B cell (primary cell): ENCODE data around the gene IL19. TPM values are rescaled to one million over a fixed set of nuclear protein-coding genes. Genes with fewer than 3 reads are reported as not detected.

Source experiments
- ATAC-seq: fragments of 200-7000 bp; cut with Tn5 transposase; one replicate; pipeline ENCODE4 v1.10.0; 2021; ENCODE audit warnings: low read depth, mild to moderate bottlenecking, moderate number of reproducible peaks, moderate library complexity
- CTCF ChIA-PET: fragments of 350-600 bp; sonication (Branson Sonifier 250); formaldehyde crosslinking; loops from one replicate; lab custom pipeline; 2021; ENCODE audit warnings: antibody characterized with exemption, inconsistent platforms; lab: Charles Lee
- POLR2A ChIA-PET: fragments of 350-600 bp; sonication (Branson Sonifier 250); formaldehyde crosslinking; loops from one replicate; lab custom pipeline; 2021; ENCODE audit warnings: antibody characterized with exemption; lab: Charles Lee
- DNase-seq: peaks from one replicate; pipeline ENCODE4 v3.0.0; 2013
- H2AFZ ChIP-seq: 2 replicates; pipeline ENCODE4 v1.6.1; 2012; ENCODE audit warnings: mild to moderate bottlenecking, low read depth, low read length; ENCODE audit not compliant: insufficient read depth, poor library complexity, severe bottlenecking
- H3K27ac ChIP-seq, 2 donors: 1 replicate in 1 of 2; 2 replicates in 1 of 2; pipeline ENCODE4 v1.5.1; 2012 to 2013; ENCODE audit warnings: low read length in 2 of 2, mild to moderate bottlenecking in 2 of 2, moderate library complexity in 1 of 2
- H3K27me3 ChIP-seq, 4 experiments: fragments of 200-600 bp in 1 of 4; sonication (generic) in 1 of 4; replicated peaks in 1 of 4; 1 replicate in 2 of 4; 2 replicates in 2 of 4; pipeline versions ENCODE4 v1.6.1 to v1.7.0; 2013 to 2016; ENCODE audit warnings: low read length in 3 of 4, mild to moderate bottlenecking in 2 of 4, mixed read lengths in 1 of 4, moderate library complexity in 1 of 4; ENCODE audit not compliant: insufficient read depth in 4 of 4, control insufficient read depth in 3 of 4; ENCODE audit errors: control extremely low read depth in 1 of 4
- H3K36me3 ChIP-seq, 2 experiments: replicated peaks in 1 of 2; 1 replicate in 1 of 2; 2 replicates in 1 of 2; pipeline versions ENCODE4 v1.6.1 to v1.7.1; 2013; ENCODE audit warnings: low read length in 1 of 2; ENCODE audit not compliant: insufficient read depth in 2 of 2, control insufficient read depth in 1 of 2; ENCODE audit errors: control extremely low read depth in 1 of 2, extremely low read depth in 1 of 2
- H3K4me1 ChIP-seq, 2 donors: fragments of 200-600 bp in 1 of 2; sonication (generic) in 1 of 2; 1 replicate in 1 of 2; 2 replicates in 1 of 2; pipeline versions ENCODE4 v1.5.1 to v1.6.1; 2013 to 2017; ENCODE audit warnings: low read length in 2 of 2; ENCODE audit not compliant: control insufficient read depth in 2 of 2, insufficient read depth in 2 of 2
- H3K4me2 ChIP-seq: replicated peaks from 2 replicates; pipeline ENCODE3; 2012; ENCODE audit warnings: mild to moderate bottlenecking, low read depth, low read length; ENCODE audit not compliant: poor library complexity, severe bottlenecking
- H3K4me3 ChIP-seq, 5 experiments: fragments of 200-600 bp in 1 of 5; sonication (generic) in 1 of 5; 1 replicate in 3 of 5; 2 replicates in 2 of 5; pipeline versions ENCODE4 v1.5.1 to v1.7.0; 2011 to 2016; ENCODE audit warnings: low read length in 4 of 5, mild to moderate bottlenecking in 4 of 5, low read depth in 2 of 5, control low read depth in 1 of 5, moderate library complexity in 1 of 5; ENCODE audit not compliant: insufficient read depth in 1 of 5; ENCODE audit errors: control extremely low read depth in 1 of 5, extremely low read depth in 1 of 5
- H3K79me2 ChIP-seq: fragments of 200-600 bp; sonication (generic); one replicate; pipeline ENCODE4 v1.6.0; 2016; ENCODE audit warnings: low read length; ENCODE audit not compliant: control insufficient read depth, insufficient read depth
- H3K9ac ChIP-seq: fragments of 200-600 bp; sonication (generic); 2 replicates; pipeline ENCODE4 v1.6.1; 2017; ENCODE audit warnings: mild to moderate bottlenecking, low read length, moderate library complexity
- H3K9me3 ChIP-seq, 3 donors: one replicate each; pipeline versions ENCODE4 v1.6.1 to v1.7.1; 2013; ENCODE audit warnings: low read length in 2 of 3; ENCODE audit not compliant: control insufficient read depth in 2 of 3, insufficient read depth in 1 of 3; ENCODE audit errors: control extremely low read depth in 1 of 3
- H4K20me1 ChIP-seq: 2 replicates; pipeline ENCODE4 v1.6.0; 2012; ENCODE audit warnings: mild to moderate bottlenecking, low read length; ENCODE audit not compliant: insufficient read depth, control insufficient read depth, poor library complexity, severe bottlenecking
- H3K27ac Mint-ChIP-seq: one replicate; pipeline ENCODE4 v1.8.0; 2021; ENCODE audit warnings: mixed read lengths
- H3K27me3 Mint-ChIP-seq: one replicate; pipeline ENCODE4 v1.8.0; 2021; ENCODE audit warnings: mixed read lengths
- H3K4me1 Mint-ChIP-seq: one replicate; pipeline ENCODE4 v1.8.0; 2021; ENCODE audit warnings: mixed read lengths
- H3K4me3 Mint-ChIP-seq: one replicate; pipeline ENCODE4 v1.8.0; 2021; ENCODE audit warnings: mixed read lengths
- H3K9me3 Mint-ChIP-seq: one replicate; pipeline ENCODE4 v1.8.0; 2022; ENCODE audit warnings: mixed read lengths; ENCODE audit not compliant: insufficient read depth
- CTCF ChIP-seq: fragments of 200-600 bp; IDR thresholded peaks from one replicate; pipeline ENCODE4 v1.8.0; 2022; ENCODE audit warnings: antibody characterized with exemption, mild to moderate bottlenecking
- EZH2 ChIP-seq: IDR thresholded peaks from 2 replicates; pipeline ENCODE4 v1.6.1; 2012; ENCODE audit warnings: borderline replicate concordance, low read depth, mild to moderate bottlenecking, moderate library complexity, low read length; ENCODE audit not compliant: insufficient read depth, poor library complexity, severe bottlenecking
- WGBS: methylation state at CpG from one replicate; pipeline ENCODE4 v1.1.5; 2013; ENCODE audit warnings: missing lambda C conversion rate; ENCODE audit not compliant: insufficient coverage; 5-methylcytosine and 5-hydroxymethylcytosine counted together
- intact Hi-C: fragments of 100-400 bp; cut with micrococcal nuclease; formaldehyde crosslinking; loops from one replicate; pipeline ENCODE4 v1.10.0; 2022
- polyA plus RNA-seq: library from polyadenylated mRNA; depleted of rRNA; stranded (reverse); fragments of >200 nt; gene quantifications from 2 replicates; pipeline ENCODE4 v1.2.3, GENCODE V29; 2012
- total RNA-seq, 2 donors: library from RNA; stranded (reverse); fragments of 120-200 nt in 1 of 2; gene quantifications; 1 replicate in 1 of 2; 2 replicates in 1 of 2; pipeline versions ENCODE4 v1.2.3 to v1.2.4, GENCODE V29; 2013 to 2022

The IL19 gene
- total and polyA plus RNA-seq, 2 donors (not counting 1 experiment from before 2014, with no cell fraction given) = 0.27 TPM; not detected in 1

- H3K79me2 ChIP-seq = no peaks in the 10 kb centered on the region
- H3K4me2 ChIP-seq = peak overlapping the region; percentile 46
- no peaks in the 10 kb centered on the region for H4K20me1 ChIP-seq
- intact Hi-C loops = loop anchor here (2.0 kb wide), 1 partner anchor 14 kb away; the partner anchor contains the start of gene IL19
- no peak overlapping the region for H3K4me3 ChIP-seq
- H3K4me1 ChIP-seq = peaks cover 52% of the 10 kb centered on the region in 2 donors
- POLR2A ChIA-PET = no interaction called here
- DNase-seq = no peak
- Mint-ChIP-seq H3K27me3 (no peaks in the 10 kb centered on the region), H3K4me3 (peak overlapping the region; percentile 85), H3K4me1 (peaks cover 69% of the 10 kb centered on the region), H3K9me3 (no peaks in the 10 kb centered on the region), H3K27ac (peak overlapping the region; percentile 94)
- H3K27ac ChIP-seq = no peak overlapping the region
- H2AFZ ChIP-seq = peak overlapping the region; percentile 1
- H3K27me3 ChIP-seq = peaks cover 0 to 4% (median 0%) of the 10 kb centered on the region in 4 experiments
- 95% methylated on average over 3 of the region's 4 CpGs for WGBS
- CTCF ChIA-PET = interaction anchor here (1.1 to 3.8 kb wide), 7 partner anchors 10 to 136 kb away, joined by 3 to 36 read pairs (median 6); partner anchors contain the start of gene FCMR
- no peak overlapping the region for H3K9ac ChIP-seq
- no peak for ATAC-seq
- H3K9me3 ChIP-seq = no peaks in the 10 kb centered on the region
- TF ChIP-seq CTCF = no peak
- no peak for TF ChIP-seq EZH2
- H3K36me3 ChIP-seq = no peaks in the 10 kb centered on the region
Observed at GRCh38 chr1:206785182-206785765, 14.7 kb downstream of the IL19 start.

GRCh38 chr1:206786212-206786886 is 15.8 kb downstream of the IL19 start:
- H3K4me2 ChIP-seq = no peak overlapping the region
- no peak overlapping the region for H2AFZ ChIP-seq
- no peak overlapping the region for H3K27ac ChIP-seq
- DNase-seq (no peak), ATAC-seq (no peak)
- no peaks in the 10 kb centered on the region for H4K20me1 ChIP-seq
- 100% methylated on average over 1 of the region's 5 CpGs for WGBS
- no peaks in the 10 kb centered on the region for H3K36me3 ChIP-seq
- H3K4me3 ChIP-seq = no peak overlapping the region
- H3K9me3 Mint-ChIP-seq = no peaks in the 10 kb centered on the region
- no peak overlapping the region for H3K27ac Mint-ChIP-seq
- no peak overlapping the region for H3K9ac ChIP-seq
- peaks cover 52 to 53% of the 10 kb centered on the region in 2 donors for H3K4me1 ChIP-seq
- no peaks in the 10 kb centered on the region for H3K9me3 ChIP-seq
- TF ChIP-seq EZH2 (no peak), CTCF (no peak)
- ChIA-PET CTCF (interaction anchor here (0.6 to 3.8 kb wide), 12 partner anchors 9 to 190 kb away, joined by 3 to 36 read pairs (median 3); partner anchors contain the start of gene FCMR), POLR2A (interaction anchor here (1.0 kb wide), 1 partner anchor 12 kb away, joined by 3 read pairs; no protein-coding TSS in a partner anchor)
- no peaks in the 10 kb centered on the region for H3K27me3 Mint-ChIP-seq
- no peaks in the 10 kb centered on the region for H3K79me2 ChIP-seq
- intact Hi-C loops = no loop called here
- peaks cover 0 to 4% (median 0%) of the 10 kb centered on the region in 4 experiments for H3K27me3 ChIP-seq
- no peak overlapping the region for H3K4me3 Mint-ChIP-seq
- peaks cover 76% of the 10 kb centered on the region for H3K4me1 Mint-ChIP-seq
